Heart left ventricle (tissue), 13 donors: ENCODE measurements around the gene CPN1.

Experiments
- CTCF ChIP-seq, 12 donors: fragments of 200-600 bp; sonication (generic) in 4 of 12; IDR thresholded peaks; one replicate each; pipeline versions ENCODE4 v1.5.0 to v1.8.0; 2018 to 2022; ENCODE audit warnings: antibody characterized with exemption in 12 of 12, mild to moderate bottlenecking in 5 of 12
- POLR2A ChIP-seq, 2 donors: fragments of 450-650 bp; IDR thresholded peaks; one replicate each; pipeline ENCODE4 v1.6.1; 2017; ENCODE audit warnings: antibody characterized with exemption in 2 of 2, mild to moderate bottlenecking in 2 of 2, moderate library complexity in 2 of 2
- donor health status: ischemic (EF 13 %, LVEDD 7.1; RV severe dilation, severe dysfunction).
- donor health status: DM: no; HTN: yes; CAD: no.
- donor health status: DM: no; HTN: no; CAD: no.
- donor health status: ischemic (EF 25% LVEDD 6.9; RV normal size, moderate dysfunction).
- donor health status: ischemic (EF 25% LVEDD 5.7; RV mildly dilated, moderate dysfunction).
- donor health status: ischemic (EF 35%, LVEDD 5.7; RV mildly dilated, moderate dysfunction).
- donor health status: nonischemic (EF 11% LVEDD 7.7; RV severe dilation, severe dysfunction).
- donor health status: DM: yes; HTN: yes; CAD: no.
- donor health status: PGD.
- donor health status: ischemic (EF 29% LVEDD 5.4; RV normal size, mild dysfunction).
- donor health status: nonischemic (EF 23%, LVEDD 6.1; RV moderate dilation, normal function).

- TF ChIP-seq POLR2A (IDR thresholded peaks at IDR 0.05) (no peak), CTCF (IDR thresholded peaks at IDR 0.05) (no peak)
Measured at GRCh38 chr10:100103581-100103980, 21.9 kb upstream of the CPN1 start.
